HG03095 (cell line): ENCODE data around the gene HLA-B.

ENCODE experiments used
- ATAC-seq: cut with Tn5 transposase; IDR thresholded peaks from one replicate; pipeline ENCODE4 v1.9.1; 2021; ENCODE audit warnings: moderate library complexity; ENCODE audit not compliant: unreplicated experiment

The HLA-B gene

DNA sequence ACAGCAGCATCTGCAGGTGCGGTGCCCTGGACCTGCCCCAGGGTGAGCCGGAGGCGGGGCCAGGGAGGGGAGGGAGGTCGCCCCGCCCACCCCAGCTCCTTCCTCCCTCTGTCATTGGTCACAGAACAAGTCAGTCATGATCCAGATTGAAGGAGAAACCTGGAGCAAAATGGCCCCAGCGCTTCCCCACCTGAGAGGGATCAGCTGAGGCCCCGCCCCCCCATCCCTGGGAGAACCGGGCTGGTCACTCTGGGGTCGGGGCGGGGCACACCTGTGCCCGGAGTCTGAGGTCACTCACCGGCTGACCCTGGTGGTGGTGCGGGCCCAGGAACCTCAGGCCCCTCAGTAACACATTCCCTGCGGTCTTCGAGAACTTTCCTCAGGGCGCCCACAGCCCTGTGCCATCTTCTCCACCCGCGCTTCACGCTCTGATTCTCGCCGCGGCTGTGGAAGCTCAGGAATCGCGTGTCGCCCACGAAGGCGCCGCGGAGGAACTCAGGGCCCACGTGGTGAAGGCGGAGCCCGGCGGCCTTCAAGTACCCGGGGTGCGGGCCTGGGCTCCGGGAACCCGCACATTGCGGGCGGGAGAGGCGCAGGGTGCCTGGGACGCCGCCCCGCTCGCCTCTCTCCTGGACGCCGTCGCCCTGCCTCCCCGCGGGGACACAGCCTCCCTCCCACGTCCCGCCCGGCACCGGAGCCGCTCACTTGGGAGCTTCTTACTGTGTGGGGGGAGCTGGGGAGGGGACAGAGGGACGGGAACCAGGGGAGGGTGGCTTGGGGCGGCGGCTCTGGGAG lies 48.7 kb downstream of the HLA-B start:
- ATAC-seq = no peak

DNA sequence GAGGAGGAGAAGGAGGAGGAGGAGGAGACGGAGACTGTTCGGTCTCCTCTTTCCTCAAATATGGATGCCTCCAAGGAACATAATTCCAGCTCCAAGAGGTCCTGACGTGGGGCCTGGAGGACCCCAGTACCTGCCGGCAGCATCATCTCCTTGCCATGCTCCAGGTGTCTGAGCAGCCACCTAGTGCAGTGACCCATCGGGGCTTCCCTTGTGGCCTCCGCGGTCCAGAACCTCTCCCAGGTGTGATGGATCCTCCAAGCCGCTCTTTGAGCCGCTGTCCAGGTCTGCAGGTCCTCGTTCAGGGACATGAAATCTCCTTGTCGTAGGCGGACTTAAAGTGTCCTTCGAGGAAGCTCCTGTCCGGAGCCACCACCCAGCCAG lies 49.3 kb downstream of the HLA-B start:
- no peak for ATAC-seq

DNA sequence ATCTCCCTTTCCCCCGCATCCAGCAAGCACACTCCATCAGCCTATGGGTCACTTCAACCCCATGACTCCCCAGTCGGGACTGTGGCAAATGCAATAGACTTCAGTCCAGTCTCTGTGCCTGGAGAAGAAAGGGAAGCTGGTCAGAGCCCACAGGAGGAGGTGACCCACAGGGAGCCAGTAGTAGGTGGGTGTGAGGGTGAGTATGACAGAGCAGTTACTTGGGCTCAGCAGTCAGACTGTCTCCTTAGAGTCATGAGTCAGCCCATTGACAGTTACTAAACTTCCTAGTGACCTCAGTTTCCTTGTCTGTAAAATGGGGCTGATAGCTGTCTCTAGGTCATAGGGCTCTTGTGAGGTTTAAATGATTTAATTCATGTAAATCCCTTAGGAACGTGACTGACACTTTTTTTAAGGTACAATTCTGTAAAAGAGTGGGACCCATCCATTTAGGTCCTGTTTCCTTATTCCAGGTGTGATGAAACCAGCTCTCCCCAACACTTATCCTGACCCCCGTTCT lies 51.2 kb downstream of the HLA-B start:
- no peak for ATAC-seq

DNA sequence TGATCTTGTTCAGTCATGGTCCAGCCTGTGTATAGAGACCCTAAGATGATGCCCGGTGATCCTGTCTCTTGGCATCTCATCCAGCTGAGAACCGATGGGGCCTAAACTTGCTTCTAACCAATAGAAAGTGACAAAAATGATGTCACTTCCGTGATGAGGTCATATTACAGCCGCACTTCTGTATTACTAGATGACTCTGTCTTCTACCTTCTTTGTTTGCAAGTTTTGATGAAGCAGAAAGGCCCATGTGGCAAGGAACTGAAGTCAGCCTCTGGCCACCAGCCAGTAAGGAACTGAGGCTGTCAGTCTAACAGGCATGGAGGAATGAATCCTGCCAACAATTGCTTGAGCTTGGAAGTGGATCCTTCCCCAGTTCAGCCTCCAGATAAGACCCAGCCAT lies 52.3 kb downstream of the HLA-B start:
- ATAC-seq = no peak
